Hepatocyte (in vitro differentiated cells): Measurements from ENCODE around the gene STRBP. TPM values are rescaled to one million over a fixed set of nuclear protein-coding genes. Genes with fewer than 3 reads are reported as not detected.

Source experiments
- DNase-seq: peaks from one replicate; pipeline ENCODE4 v3.0.0-alpha.2; 2016; ENCODE audit warnings: low spot score
- H2AFZ ChIP-seq: fragments of 200-600 bp; sonication (generic); 2 replicates; pipeline ENCODE4 v1.6.0; 2016; ENCODE audit warnings: antibody characterized with exemption, mild to moderate bottlenecking
- H3K27ac ChIP-seq: fragments of 200-600 bp; sonication (generic); 2 replicates; pipeline ENCODE4 v1.5.1; 2016; ENCODE audit warnings: mild to moderate bottlenecking
- H3K27me3 ChIP-seq: fragments of 200-600 bp; sonication (generic); 2 replicates; pipeline ENCODE4 v1.6.1; 2016
- H3K36me3 ChIP-seq: fragments of 200-600 bp; sonication (generic); replicated peaks from 2 replicates; pipeline ENCODE4 v1.5.1; 2016; ENCODE audit warnings: low read depth; ENCODE audit not compliant: insufficient read depth
- H3K4me1 ChIP-seq: fragments of 200-600 bp; sonication (generic); 2 replicates; pipeline ENCODE4 v1.5.1; 2016; ENCODE audit warnings: mild to moderate bottlenecking, moderate library complexity; ENCODE audit not compliant: insufficient read depth
- H3K4me2 ChIP-seq: fragments of 200-600 bp; sonication (generic); 2 replicates; pipeline ENCODE4 v1.6.0; 2016
- H3K4me3 ChIP-seq: fragments of 200-600 bp; sonication (generic); 2 replicates; pipeline ENCODE4 v1.5.1; 2016; ENCODE audit warnings: mild to moderate bottlenecking
- H3K79me2 ChIP-seq: fragments of 200-600 bp; sonication (generic); 2 replicates; pipeline ENCODE4 v1.6.0; 2017; ENCODE audit warnings: mild to moderate bottlenecking
- H3K9me2 ChIP-seq: fragments of 200-600 bp; sonication (generic); replicated peaks from 2 replicates; pipeline ENCODE4 v1.6.0; 2017; ENCODE audit warnings: mild to moderate bottlenecking; ENCODE audit not compliant: insufficient read depth
- H3K9me3 ChIP-seq: fragments of 200-600 bp; sonication (generic); 2 replicates; pipeline ENCODE4 v1.5.1; 2016; ENCODE audit warnings: low read depth, mild to moderate bottlenecking
- H4K20me1 ChIP-seq: fragments of 200-600 bp; sonication (generic); 2 replicates; pipeline ENCODE4 v1.6.0; 2016; ENCODE audit warnings: mild to moderate bottlenecking; ENCODE audit not compliant: insufficient read depth, poor library complexity, severe bottlenecking
- CTCF ChIP-seq: fragments of 200-600 bp; sonication (generic); IDR thresholded peaks from 2 replicates; pipeline ENCODE4 v1.5.1; 2016; ENCODE audit warnings: antibody characterized with exemption, mild to moderate bottlenecking; ENCODE audit not compliant: poor library complexity
- EZH2 ChIP-seq: fragments of 200-600 bp; sonication (generic); IDR thresholded peaks from 2 replicates; pipeline ENCODE4 v1.6.1; 2016; ENCODE audit warnings: antibody characterized with exemption, mild to moderate bottlenecking, borderline replicate concordance
- EZH2phosphoT487 ChIP-seq: fragments of 200-600 bp; sonication (generic); IDR thresholded peaks from one replicate; pipeline ENCODE4 v1.6.1; 2018; ENCODE audit warnings: antibody characterized with exemption, mild to moderate bottlenecking, low read depth, moderate library complexity; ENCODE audit not compliant: unreplicated experiment, severe bottlenecking
- WGBS: methylation state at CpG from one replicate; pipeline ENCODE4 v1.1.6; 2016; ENCODE audit warnings: low lambda C conversion rate; ENCODE audit errors: missing lambda C conversion rate; 5-methylcytosine and 5-hydroxymethylcytosine counted together
- polyA plus RNA-seq: library from polyadenylated mRNA; unstranded; fragments of >200 nt; fragmentation: Nextera tagmentation; extraction: Ambion mirVana; gene quantifications from 2 replicates; pipeline ENCODE4 v1.2.1, GENCODE V29; 2016
- total RNA-seq: library from RNA; depleted of rRNA; stranded (reverse); fragments of >200 nt; gene quantifications from 2 replicates; pipeline ENCODE4 v1.2.3, GENCODE V29; 2014

The STRBP gene
- total and polyA plus RNA-seq, 2 experiments from 2014 or later, result 26.8 to 27.7 TPM

- no peak for DNase-seq
- H3K9me2 ChIP-seq, result no peaks in the 10 kb centered on the region
- H3K27ac ChIP-seq, result no peak overlapping the region
- H3K4me1 ChIP-seq, result no peaks in the 10 kb centered on the region
- H3K4me2 ChIP-seq, result no peak overlapping the region
- no peaks in the 10 kb centered on the region for H3K79me2 ChIP-seq
- WGBS, result 70% methylated on average over 3 of the region's 3 CpGs
- no peaks in the 10 kb centered on the region for H4K20me1 ChIP-seq
- TF ChIP-seq CTCF, result no peak
- no peak for TF ChIP-seq EZH2phosphoT487
- no peak for TF ChIP-seq EZH2
- H3K9me3 ChIP-seq, result no peaks in the 10 kb centered on the region
- H3K27me3 ChIP-seq, result no peaks in the 10 kb centered on the region
- no peak overlapping the region for H2AFZ ChIP-seq
- H3K36me3 ChIP-seq, result no peaks in the 10 kb centered on the region
- no peak overlapping the region for H3K4me3 ChIP-seq
Observed at GRCh38 chr9:123121457-123121856, 146.9 kb downstream of the STRBP start.

GRCh38 chr9:123120953-123121352 is 147.4 kb downstream of the STRBP start:
- H3K27ac ChIP-seq, result no peak overlapping the region
- DNase-seq, result no peak
- H4K20me1 ChIP-seq, result no peaks in the 10 kb centered on the region
- H3K36me3 ChIP-seq, result no peaks in the 10 kb centered on the region
- H3K4me3 ChIP-seq, result no peak overlapping the region
- no peaks in the 10 kb centered on the region for H3K27me3 ChIP-seq
- H3K79me2 ChIP-seq, result no peaks in the 10 kb centered on the region
- H3K4me1 ChIP-seq, result no peaks in the 10 kb centered on the region
- H2AFZ ChIP-seq, result no peak overlapping the region
- WGBS, result 96% methylated on average over 1 of the region's 1 CpG
- TF ChIP-seq CTCF, result no peak
- TF ChIP-seq EZH2, result no peak
- TF ChIP-seq EZH2phosphoT487, result no peak
- no peaks in the 10 kb centered on the region for H3K9me2 ChIP-seq
- no peak overlapping the region for H3K4me2 ChIP-seq
- no peaks in the 10 kb centered on the region for H3K9me3 ChIP-seq

DNA sequence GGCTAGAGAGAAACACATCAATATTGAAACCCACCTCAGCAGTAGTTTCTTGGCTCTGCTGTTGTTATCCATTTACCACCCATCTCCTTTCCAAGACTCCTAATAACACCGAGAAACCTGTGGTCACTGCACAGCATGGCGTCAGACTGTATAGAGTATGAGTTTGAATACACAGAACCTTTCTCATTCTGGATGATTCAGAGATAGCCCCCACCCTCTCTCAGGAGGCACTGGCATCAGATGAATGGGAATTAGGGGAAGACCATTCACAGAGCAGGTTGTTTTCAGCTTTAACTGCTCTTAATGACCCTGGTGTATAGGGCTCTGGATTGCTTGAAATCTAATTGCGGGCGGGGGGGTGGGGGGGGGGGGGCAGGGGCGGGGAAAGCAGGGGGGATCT is 148.3 kb downstream of the STRBP start:
- Histone ChIP-seq H3K27me3 (no peaks in the 10 kb centered on the region), H3K27ac (no peak overlapping the region), H4K20me1 (no peaks in the 10 kb centered on the region), H3K36me3 (no peaks in the 10 kb centered on the region), H3K79me2 (no peaks in the 10 kb centered on the region), H3K4me3 (no peak overlapping the region), H3K4me2 (no peak overlapping the region), H3K9me3 (no peaks in the 10 kb centered on the region), H3K9me2 (no peaks in the 10 kb centered on the region), H3K4me1 (no peaks in the 10 kb centered on the region), H2AFZ (no peak overlapping the region)
- 88% methylated on average over 4 of the region's 5 CpGs for WGBS
- no peak for DNase-seq
- TF ChIP-seq EZH2 (no peak), EZH2phosphoT487 (no peak), CTCF (no peak)

GRCh38 chr9:123119566-123119965 is 148.8 kb downstream of the STRBP start:
- Histone ChIP-seq H4K20me1 (no peaks in the 10 kb centered on the region), H2AFZ (no peak overlapping the region)

More at GRCh38 chr9:123119566-123119965, 148.8 kb downstream of the STRBP start:
- Histone ChIP-seq H3K79me2 (no peaks in the 10 kb centered on the region), H3K4me3 (no peak overlapping the region), H3K4me1 (no peaks in the 10 kb centered on the region), H3K4me2 (no peak overlapping the region), H3K27me3 (no peaks in the 10 kb centered on the region), H3K9me3 (no peaks in the 10 kb centered on the region), H3K27ac (no peak overlapping the region), H3K9me2 (no peaks in the 10 kb centered on the region), H3K36me3 (no peaks in the 10 kb centered on the region)
- WGBS, result 94% methylated on average over 7 of the region's 7 CpGs
- no peak for DNase-seq
- TF ChIP-seq EZH2phosphoT487 (no peak), EZH2 (no peak), CTCF (no peak)
